HL-60/S4 treated with retinoic acid at 250 ng/mL for 4 days and 3 days (cell line): ENCODE results near the gene SECISBP2L.
"Not testable (repeated sequence)": the region's sequence is repeated elsewhere in the genome, so short reads cannot be mapped to it uniquely, and the experiment has no call there.

ENCODE experiments used
- in situ Hi-C: fragments of 300-500 bp; cut with MboI; formaldehyde crosslinking; loops from 2 replicates; pipeline ENCODE4 v1.7.0; 2022; ENCODE audit warnings: low sequenced_read_pairs

Gene SECISBP2L, protein sequence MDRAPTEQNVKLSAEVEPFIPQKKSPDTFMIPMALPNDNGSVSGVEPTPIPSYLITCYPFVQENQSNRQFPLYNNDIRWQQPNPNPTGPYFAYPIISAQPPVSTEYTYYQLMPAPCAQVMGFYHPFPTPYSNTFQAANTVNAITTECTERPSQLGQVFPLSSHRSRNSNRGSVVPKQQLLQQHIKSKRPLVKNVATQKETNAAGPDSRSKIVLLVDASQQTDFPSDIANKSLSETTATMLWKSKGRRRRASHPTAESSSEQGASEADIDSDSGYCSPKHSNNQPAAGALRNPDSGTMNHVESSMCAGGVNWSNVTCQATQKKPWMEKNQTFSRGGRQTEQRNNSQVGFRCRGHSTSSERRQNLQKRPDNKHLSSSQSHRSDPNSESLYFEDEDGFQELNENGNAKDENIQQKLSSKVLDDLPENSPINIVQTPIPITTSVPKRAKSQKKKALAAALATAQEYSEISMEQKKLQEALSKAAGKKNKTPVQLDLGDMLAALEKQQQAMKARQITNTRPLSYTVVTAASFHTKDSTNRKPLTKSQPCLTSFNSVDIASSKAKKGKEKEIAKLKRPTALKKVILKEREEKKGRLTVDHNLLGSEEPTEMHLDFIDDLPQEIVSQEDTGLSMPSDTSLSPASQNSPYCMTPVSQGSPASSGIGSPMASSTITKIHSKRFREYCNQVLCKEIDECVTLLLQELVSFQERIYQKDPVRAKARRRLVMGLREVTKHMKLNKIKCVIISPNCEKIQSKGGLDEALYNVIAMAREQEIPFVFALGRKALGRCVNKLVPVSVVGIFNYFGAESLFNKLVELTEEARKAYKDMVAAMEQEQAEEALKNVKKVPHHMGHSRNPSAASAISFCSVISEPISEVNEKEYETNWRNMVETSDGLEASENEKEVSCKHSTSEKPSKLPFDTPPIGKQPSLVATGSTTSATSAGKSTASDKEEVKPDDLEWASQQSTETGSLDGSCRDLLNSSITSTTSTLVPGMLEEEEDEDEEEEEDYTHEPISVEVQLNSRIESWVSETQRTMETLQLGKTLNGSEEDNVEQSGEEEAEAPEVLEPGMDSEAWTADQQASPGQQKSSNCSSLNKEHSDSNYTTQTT

GRCh38 chr15:49046220-49047102 lies at the start of gene SECISBP2L:
Gene SECISBP2L, minus strand, starts transcription at chr15:49046446. Its CDS starts 147 bp downstream, at chr15:49046299.
- in situ Hi-C loops = no loop called here

DNA sequence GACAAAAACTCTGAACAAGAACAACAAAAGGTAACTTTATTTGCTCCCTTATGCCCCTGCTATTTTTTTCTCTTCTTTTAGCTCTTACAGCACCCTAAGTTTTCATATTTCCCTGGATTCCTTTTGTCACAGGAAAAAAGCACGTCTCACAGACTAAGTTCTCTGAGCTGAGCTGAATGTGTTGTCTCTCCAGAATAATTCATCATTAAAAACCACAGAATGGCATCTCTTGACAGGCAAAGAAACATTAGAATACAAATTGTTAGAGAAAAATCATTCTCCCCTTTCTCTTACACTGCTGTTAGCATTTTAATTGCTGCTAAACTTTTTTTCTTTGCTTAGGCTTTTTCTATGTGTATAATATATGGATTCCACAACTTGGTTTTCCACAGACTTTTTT lies 48.7 kb upstream of the SECISBP2L start:
- in situ Hi-C loops = no loop called here

- in situ Hi-C loops = no loop called here
These were observed 47.2 kb upstream of the SECISBP2L start for GRCh38 chr15:49093252-49094105.

DNA sequence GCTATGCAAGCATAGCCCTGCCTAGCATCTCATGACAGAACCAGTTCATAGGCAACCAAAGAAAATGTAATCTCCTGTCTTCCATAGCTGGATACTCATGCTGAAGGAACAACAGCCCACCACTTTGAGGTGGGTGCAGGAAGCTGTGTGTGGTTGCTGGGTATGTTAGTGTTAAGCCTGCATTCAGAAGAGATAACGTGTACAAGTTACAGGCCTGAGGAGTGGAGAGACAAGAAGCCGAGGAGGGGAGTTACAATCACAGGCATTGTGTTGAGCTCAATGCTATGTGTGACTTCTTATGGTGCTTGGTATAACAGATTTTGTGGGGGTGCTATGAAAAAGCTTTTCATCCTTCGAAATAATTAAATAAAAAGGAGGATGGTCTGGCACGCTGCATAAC lies 42.8 kb upstream of the SECISBP2L start:
- in situ Hi-C loops = no loop called here

DNA sequence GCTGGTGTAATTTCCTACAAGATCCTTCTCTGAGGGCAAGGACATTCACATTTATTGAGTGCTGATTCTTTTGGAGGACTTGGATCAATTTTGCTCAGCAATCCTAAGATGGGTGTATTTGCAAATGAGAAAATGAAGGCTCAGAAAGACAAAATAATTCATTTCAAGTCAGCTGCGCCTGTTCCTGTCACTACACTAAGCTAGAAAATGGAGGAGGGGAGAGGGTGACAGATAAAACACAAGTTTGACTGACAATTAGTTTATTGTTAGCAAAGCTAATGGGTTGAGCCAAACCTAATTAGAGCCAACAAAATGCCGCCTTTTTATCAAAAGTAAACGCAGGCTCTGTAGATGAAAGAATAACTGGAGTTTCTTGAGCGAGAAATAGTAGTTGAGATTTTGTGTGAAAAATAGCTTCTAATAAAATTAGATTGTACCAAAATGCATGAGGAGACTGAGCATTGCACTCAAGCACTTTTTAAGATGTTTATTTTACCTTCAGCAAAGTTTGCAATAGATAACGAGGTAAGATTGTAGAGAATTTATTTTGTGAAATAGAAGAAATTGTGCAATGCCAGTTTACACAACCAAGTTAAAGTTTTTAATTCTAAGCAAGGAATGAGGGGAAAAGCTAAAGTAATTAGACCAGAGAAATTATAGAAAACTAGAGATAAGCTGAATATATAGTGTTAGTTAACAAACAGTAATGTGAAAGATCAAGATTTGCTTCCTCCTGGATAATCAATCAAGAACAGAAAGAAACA lies 39.6 kb upstream of the SECISBP2L start:
- in situ Hi-C loops = no loop called here

DNA sequence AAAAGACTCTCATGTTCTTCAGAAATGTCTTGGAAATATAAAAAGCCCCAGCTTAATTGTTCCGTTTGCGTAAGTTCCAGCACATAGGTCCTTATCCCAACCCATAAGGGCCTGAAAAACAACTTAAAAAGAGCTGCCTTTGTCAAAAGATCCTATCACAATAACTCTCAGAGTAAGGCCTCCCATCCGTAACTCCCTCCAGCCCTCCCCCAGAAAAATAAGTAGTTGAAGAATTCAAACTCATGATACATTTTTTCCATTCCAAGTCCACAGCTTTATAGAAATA lies 38.0 kb upstream of the SECISBP2L start:
- in situ Hi-C loops = no loop called here

- in situ Hi-C loops = no loop called here
These were observed 37.4 kb upstream of the SECISBP2L start for GRCh38 chr15:49083401-49084284.

DNA sequence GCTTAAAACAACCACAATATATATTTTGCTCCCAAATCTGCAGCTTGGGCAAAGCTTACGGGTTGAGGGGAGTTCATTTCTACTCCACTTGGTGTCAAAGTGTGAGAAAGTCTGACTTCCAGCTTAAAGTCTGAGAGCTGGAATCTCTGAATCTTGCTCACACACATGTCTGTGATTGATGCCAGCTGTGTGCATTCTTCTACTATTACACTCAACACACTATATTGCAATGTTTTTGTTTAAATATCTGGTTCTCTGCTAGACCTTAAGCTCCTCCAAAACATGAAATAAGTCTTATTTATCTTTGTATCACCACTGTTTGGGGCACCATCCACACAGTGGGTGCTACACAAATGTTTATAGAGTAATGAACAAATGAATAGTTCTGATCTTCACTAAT lies 36.7 kb upstream of the SECISBP2L start:
- in situ Hi-C loops = no loop called here

GRCh38 chr15:49079340-49080039 lies 33.2 kb upstream of the SECISBP2L start:
- in situ Hi-C loops = no loop called here

GRCh38 chr15:49075881-49076280 lies 29.6 kb upstream of the SECISBP2L start:
- in situ Hi-C loops = no loop called here

- in situ Hi-C loops = not testable (repeated sequence)
These were observed 28.5 kb upstream of the SECISBP2L start for GRCh38 chr15:49074589-49075287.

- in situ Hi-C loops = no loop called here
These were observed 20.1 kb upstream of the SECISBP2L start for GRCh38 chr15:49066372-49066771.

- in situ Hi-C loops = no loop called here
These were observed 18.6 kb upstream of the SECISBP2L start for GRCh38 chr15:49064884-49065283.

DNA sequence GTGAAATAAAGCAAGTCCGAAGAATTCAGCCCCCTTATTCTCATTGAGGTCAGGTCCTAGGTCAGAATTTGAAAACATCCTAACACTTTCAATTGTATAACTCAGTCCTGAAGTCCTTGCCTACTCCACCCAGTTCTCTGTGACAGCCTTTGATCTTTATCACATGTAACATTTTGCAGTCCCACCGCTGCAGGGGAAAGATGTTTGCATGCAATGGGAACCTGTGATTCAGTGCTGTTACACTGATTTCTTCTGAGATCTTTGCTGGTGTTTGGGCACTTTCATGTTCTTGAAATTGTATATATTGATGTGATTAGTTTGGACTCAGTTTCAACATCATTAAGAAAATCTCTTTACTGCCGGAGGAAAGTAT lies 18.0 kb upstream of the SECISBP2L start:
- in situ Hi-C loops = no loop called here

DNA sequence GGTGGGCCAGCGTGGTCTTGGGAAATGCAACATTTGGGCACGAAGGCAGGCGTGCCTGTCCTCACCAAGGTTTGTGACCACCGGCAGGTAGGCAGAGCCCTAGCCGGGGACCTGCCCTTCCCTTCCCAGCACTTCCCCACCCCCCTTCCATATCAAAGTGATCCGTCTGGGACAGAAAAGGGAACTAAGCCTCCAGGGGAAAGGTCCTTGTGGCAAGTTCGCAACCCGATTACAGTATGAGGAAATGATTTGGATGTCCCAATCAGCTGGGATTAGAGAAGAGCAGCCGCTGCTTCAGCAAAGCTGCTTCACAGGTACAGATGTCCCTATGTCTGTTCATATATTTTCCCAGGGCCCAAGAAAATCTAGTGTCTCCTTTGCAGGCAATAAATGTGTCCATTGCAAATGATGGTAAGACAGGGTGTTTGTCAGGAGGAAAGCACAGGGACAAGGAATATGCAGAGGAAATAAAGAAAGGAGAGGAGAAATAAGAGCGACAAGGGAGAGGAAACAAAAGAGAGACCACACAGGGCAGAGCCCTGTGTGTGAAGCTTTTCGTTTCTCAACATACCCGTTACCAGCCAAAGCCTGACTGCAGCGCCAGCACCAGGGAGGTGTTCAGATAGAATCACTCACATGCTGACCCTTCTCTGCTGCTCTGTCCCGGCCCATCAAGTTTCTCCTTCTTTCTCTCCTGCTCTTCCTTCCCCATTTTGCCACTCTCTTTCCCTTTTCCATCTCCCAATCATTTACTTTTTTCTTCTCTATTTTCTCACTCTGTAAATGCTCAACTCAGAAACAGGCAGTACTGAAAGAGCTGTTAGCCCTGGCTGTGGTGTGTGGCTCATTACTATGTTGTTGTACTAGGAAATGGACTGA lies 17.4 kb upstream of the SECISBP2L start:
- in situ Hi-C loops = no loop called here

DNA sequence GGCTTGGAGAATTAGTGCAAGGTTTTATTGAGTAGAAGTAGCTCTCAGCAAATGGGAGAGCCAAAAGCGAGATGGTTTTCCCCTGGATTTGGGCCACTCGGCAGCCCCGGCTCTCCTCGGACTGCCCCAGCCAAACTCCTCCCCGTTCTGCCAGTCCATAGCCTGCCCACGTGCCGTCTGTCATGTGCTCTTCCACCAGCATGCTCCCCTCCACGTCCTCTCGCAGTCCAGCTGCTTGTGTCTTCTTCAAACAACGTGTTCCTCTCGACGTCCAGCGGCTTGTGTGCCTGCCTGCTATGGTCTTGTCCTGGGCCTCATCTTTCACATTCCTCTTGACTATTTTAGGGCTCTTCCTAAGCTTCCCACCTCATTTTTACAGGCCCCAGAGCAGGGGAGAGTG lies 16.7 kb upstream of the SECISBP2L start:
- in situ Hi-C loops = no loop called here
